ENCODE data around the gene KCNAB1.

The KCNAB1 gene

DNA sequence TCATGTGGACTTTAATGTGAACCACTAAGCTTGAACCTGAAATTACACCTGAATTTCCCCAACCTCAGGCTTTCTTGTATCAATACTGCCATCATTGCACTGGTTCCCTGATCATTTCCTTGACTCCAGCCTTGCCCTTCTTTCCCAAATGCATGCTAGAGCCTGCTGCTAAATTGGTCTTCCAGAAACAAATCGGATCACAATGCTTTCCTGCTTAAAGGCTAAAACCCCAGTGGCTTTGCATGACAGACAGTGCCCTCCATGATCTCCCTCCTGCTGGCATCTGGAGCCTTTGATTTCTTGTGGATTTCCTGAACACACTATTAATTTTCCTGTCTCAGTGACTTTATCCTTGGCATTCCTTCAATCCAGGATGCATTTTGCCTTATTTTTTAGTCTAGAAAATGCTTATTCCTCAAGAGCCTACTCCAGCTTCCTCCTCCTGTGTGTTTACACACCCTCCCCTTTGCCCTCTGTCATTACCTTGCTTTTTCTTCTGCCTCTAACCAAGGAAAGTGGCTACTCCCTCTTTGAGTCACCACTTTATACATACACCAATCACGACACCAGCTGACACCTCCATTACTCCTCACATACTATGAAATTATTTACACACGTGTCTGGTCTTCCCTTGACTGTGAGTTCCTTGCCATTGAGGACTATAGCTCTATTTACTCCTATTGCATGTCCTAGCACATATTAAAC lies 214.6 kb downstream of the KCNAB1 start:
- no peak for DNase-seq

DNA sequence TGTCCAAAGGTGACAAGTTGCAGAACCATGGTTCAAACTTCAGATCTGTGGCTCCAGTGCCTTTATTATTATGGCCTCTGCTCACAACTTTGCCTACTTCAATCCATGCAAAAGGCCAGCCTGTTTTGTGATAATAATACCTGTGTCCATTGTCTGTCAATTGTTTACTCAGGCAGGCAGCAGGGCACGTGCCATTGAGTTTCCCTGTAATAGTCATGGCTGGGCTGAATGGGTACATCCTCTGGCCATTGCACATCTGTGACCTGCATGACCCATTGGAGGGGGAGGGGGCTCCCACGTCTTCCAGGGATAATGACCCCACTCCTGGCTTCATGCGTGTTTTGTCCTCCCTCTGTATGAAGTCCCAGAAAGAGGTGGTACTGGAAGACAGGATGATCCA lies 219.1 kb downstream of the KCNAB1 start:
- DNase-seq: no peak

DNA sequence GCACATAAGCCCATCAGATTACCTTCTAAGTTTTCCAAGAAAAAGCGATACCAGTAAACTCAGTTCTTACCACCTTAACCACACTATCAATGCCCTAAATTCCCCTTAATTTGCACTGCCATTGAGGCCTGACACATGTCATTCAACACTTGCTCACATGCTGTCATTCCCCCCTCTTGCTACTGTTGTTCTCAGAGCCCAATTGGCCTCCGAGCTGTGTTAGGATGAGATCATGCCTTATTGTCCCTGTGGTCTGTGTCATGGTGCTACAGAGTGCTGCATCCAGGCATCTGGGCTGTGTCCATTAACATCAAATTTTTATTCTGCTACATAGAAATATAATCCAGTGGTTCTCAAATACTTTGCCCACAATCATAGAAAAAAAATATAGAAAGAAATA lies 221.0 kb downstream of the KCNAB1 start:
- DNase-seq: no peak

DNA sequence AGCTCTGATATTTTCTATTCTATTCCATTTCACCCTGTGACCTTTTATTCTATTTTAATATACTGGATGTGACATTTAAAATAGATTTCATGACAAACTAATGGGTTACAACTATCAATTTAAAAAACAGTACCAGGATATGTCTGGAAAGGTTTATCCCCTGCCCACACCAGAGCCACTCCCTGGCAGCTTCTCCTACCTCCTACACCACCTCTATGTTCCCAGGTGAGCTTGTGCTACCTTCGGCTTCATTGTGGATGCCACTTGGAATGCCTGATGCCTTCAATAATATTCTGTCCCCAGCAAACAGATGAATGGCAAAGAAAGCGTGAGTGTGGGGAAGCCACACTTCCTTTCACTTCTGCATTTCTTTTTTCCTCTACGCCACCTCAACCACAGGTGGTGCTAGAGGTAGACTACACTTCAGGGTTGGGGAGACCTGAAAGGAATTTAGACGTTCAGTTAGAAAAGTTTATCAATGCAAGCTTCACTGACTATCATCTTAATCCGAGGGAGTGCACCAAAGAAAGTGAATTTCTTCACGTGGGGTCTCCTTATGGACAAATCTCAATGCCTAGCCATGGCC lies 221.5 kb downstream of the KCNAB1 start:
- no peak for DNase-seq

- DNase-seq: no peak
These were observed 223.8 kb downstream of the KCNAB1 start for GRCh38 chr3:156344215-156344614.

GRCh38 chr3:156349111-156349510 lies 228.7 kb downstream of the KCNAB1 start:
- DNase-seq: no peak

DNA sequence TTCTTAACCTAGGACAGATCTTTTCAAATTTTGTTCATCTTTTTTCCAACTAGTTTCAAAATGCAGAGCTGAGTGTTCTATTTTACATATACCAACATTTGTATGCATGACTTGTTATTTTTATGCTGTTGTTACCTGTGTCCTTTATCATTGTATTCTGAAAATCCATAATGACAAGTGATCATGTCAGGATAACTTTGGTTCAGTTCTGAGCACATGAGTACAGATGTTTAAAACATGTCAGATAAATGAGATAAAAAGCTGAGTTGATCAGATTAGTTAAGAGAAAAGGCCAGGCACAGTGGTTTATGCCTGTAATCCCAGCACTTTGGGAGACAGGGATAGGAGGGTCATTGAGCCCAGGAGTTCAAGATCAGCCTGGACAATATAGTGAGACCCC lies 229.6 kb downstream of the KCNAB1 start:
- DNase-seq: no peak

GRCh38 chr3:156350781-156351180 lies 230.4 kb downstream of the KCNAB1 start:
- DNase-seq: no peak

GRCh38 chr3:156351783-156352182 lies 231.4 kb downstream of the KCNAB1 start:
- no peak for DNase-seq

- DNase-seq: no peak
These were observed 232.3 kb downstream of the KCNAB1 start for GRCh38 chr3:156352728-156353127.

GRCh38 chr3:156353563-156353962 lies 233.2 kb downstream of the KCNAB1 start:
- no peak for DNase-seq

DNA sequence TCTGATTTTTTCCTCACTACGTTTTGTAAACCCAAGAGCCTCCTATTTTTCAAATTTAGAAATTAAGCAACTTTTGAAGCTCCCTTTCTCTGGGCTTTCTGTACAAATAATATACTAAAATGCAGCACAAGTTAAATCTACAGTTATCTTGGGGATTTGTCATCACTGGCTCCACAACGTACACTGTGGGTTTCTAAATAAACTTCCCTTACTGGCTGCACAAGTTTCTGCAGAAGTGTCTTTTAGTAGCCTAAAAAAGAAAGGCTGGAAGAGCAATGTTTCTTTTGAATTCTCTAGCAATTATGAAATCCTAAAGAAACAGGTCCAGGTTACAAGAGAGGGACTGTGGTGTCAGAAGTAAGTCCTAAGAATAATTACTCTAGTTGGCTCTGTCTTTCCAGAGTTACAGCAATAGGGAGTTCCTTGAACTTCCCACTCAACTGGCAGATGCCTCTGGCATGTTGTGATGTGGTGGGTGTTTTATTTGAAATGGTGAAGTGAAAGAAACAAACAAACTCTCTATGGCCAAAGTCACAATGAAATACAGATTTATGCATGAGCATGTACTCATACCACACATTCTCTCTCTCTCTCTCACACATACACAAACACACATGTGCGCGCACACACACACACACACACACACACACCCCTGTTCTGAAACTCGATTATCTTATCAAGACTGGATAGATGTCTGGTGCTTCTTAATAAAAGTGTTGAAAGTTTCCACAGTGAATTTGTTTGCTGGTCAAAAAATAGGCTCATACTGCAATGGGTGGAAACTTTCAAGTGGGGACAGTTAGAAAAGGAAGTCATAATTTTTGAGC lies 236.4 kb downstream of the KCNAB1 start:
- no peak for DNase-seq

DNA sequence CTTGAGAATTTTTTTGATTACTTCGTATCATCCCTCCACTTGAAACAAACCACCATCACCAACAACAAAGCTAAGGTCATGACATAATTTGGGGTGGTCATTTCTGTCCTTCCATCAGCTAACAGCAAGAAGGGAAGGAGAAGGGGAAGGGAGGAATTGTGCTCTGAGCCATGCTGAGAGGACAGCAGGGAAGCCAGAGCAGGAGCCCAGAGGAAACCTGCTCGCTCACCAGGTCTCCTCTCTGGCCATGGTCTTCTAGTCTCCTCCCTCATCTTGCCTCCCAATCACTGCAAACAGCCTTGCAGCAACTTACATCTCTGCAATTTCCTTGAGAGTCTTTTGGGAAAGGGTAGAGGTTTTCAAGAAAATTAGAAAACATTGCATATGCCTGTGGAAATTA lies 237.9 kb downstream of the KCNAB1 start:
- no peak for DNase-seq

DNA sequence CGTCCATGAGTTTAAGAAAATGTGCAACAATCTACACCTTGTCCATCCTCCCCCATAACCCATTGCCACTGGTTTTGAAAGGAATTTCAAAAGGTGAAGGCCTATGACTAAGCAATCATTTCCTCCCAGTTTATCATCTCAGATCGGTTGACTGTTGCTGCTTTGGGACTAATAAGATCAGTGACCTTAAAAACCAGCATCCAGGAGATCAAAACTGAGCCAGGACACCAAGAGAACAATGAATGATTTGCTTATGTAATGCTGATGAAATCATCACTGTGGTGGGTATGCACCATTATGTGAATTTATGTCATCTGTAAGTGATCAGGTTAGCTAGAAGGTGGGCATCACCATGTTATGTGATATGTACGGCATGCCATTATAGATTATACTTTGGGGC lies 239.0 kb downstream of the KCNAB1 start:
- no peak for DNase-seq

GRCh38 chr3:156360083-156360482 lies 239.7 kb downstream of the KCNAB1 start:
- no peak for DNase-seq

GRCh38 chr3:156360963-156361362 lies 240.6 kb downstream of the KCNAB1 start:
- no peak for DNase-seq

DNA sequence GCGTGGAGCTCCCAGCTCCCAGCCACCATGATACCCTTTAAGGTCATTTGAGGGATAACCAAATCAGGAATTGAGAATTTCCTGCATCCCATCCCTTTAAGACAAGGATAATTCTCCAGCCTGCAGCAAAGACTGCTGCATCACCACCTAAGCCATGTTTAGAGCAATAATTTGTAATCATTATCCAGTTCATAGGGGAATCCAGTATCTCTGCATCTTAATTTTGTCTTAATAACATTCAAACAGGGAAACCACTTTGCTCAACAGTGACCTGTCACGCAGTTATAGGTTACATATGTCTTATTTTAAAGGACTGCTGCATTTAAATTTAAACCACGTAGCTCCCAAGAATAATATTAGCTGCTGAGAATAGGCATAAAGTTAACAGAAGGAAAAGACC lies 246.2 kb downstream of the KCNAB1 start:
- DNase-seq: no peak

GRCh38 chr3:156368189-156368588 lies 247.8 kb downstream of the KCNAB1 start:
- no peak for DNase-seq

DNA sequence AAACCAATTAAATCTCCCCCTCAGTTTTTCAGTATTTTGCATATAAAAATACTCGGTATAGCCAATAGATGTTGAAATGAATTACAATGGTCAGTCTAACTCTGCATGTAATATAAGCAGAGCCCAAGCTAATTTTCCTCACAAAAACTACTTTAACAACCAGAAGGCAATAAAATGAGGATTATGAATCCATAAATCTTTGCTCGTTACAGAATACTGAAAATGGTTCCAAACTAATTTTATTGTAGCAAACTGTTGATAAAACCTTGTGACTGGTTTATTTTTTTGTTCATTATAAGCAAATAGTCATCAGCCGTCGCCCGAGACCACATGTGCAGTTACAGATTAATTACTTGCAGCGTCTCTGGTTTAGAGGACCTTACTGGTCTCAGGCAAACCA lies 251.3 kb downstream of the KCNAB1 start:
- DNase-seq: no peak

DNA sequence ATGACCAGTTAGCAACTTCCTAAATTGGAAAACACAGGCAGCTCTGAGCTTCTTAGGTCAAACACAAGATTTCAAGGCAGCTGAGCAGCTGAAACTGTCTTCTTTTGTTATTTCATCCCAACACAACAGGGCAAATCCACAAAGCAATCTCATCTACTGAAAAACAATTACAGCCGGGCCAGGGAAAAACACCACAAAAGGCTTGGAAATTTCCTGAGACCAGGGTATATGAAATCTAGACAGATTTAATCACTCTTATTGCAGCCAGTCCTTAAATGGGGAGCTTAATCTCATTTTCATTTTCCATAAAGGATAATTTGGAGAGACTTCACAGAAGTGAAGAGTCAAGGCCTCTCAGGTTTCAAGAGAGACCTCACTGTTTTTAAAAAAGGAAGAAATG lies 252.7 kb downstream of the KCNAB1 start:
- no peak for DNase-seq

DNA sequence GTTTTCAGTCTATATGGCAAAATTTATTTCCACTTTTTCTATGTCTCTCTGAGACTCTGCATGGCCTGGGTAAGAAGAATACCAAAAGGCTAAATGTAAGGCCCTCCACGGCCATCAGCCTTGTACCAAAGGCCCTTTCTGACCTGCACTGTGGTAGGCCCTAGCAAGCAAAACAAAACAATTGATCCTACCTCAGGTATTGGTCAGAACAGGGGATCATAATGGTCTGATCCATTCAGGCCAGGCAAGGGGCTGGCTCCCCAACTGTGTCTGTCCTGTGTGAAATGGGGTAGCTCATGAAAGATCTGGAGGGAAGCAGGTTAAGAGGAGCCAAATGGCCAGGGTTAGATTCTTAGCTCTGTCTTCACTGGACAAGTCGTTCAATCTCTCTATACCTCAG lies 253.3 kb downstream of the KCNAB1 start:
- DNase-seq: no peak

- no peak for DNase-seq
These were observed 255.8 kb downstream of the KCNAB1 start for GRCh38 chr3:156376199-156376598.

- no peak for DNase-seq
These were observed 256.9 kb downstream of the KCNAB1 start for GRCh38 chr3:156377266-156377665.

DNA sequence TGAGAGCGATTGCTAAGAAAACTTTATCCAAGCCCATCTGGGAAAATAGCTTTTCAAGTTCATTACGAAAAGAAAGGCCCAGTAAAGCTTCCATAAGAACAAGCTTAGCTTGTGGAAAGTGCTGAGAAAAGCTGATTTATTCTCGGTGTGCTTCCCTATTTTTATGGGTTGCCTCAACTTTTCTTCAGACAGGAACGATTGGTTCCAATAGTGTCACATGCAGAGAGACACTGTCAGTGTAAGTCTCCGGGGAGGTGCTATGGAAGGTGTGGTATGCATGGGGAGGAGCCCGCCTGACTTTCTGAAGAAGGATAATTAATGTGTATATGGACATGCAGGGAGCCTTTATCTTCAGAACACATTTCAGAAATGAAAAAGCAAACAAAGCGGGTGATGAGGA lies 257.3 kb downstream of the KCNAB1 start:
- no peak for DNase-seq

Measured in bone marrow (tissue), 2 donors.